ENCODE data around the gene GAS2L2.
A peak's percentile ranks its signal among the peaks of the same experiment; 100 is the strongest.

Gene GAS2L2

DNA sequence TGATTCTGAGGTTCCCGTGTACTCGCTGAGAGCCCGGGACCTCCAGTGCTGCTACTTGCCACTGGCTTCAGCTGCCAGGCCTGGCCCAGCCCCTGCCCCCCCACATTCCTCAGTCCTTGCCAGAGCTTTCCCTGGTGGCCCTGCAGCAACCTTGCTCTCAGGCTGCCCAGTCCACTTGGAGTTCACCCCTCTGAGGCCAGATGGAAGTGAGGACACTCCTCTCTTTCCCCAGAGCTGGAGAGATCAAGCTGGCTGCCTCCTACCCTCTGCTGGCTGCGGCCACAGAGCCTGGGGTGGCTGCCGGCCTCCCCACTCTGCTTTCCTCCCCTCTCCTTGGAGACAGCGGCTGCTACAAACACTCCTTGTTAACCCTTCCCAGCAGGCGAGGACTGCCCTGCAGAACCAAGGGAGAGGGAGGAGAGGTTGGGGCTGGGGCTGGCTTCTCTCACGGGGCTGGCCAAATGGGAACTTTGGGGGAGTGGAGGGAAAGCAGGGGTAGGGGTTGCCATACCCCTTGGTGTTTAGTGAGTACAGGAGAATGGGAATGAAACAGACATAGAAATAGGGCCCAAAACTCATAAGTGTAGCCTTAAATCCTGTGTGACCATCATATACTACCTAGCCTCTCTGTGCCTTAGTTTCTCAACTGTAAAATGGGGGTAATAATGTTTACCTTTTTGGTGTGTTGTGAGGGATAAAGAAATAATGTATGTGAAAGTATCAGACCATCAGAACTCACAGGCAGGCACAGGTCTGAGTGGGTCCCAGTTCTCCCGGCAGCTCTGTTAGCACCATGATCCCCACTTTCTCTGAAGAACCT is at the start of gene GAS2L2:
Gene GAS2L2, minus strand, starts transcription at position 295 of the 820 bp plus-strand sequence. CDS start 389 bp downstream, outside the sequence.
- no peak for DNase-seq

DNA sequence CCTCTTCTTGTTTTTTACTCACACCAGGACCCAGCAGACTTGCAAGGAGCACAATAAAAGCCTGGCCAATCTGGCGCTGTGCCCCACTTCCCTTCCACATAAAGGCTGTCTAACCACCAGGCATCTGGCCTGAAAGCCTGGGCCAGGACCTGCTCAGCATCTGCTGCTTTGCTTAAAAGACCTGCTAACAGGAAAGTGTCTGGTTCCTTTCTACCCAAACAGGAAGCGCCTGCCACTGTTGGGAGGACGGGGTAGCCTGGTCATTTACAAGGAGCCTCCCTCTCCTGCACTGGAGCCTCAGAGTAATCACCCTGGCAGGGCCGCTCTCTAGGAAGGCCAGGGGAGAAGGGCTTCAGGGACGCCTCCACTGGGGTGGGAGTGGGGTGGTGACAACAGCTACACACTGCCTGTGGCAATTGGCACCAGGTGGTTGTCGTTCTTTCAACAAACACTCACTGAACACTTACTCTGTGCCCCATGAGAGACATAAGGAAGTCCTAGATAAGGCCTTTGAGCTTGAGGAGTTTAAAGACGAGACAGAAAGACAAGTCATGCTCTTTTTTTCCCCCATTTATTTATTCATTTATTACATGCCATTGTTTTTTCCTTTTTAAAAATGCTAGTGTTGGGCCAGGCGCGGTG is 48.7 kb upstream of the GAS2L2 start:
- no peak for DNase-seq

DNA sequence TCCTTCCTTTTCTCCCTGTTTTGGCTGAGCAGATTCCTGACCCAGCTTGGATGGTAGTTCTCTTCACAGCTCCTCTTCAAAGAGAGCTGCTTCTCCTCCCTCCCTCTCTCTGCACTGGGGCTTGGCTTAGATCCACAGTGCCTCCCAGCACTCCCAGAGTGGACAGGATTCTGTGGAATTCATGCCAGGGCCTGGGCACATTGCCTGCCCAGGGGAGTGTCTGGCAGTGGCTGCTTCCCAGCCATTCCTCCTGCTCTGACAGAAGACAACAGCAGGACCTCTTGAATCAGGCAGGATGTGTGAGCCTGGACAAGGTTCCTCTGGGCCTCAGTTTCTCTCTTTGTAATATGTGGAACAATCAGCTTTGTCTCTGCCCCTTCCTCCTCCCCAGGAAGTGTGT is 46.9 kb upstream of the GAS2L2 start:
- no peak for DNase-seq

DNA sequence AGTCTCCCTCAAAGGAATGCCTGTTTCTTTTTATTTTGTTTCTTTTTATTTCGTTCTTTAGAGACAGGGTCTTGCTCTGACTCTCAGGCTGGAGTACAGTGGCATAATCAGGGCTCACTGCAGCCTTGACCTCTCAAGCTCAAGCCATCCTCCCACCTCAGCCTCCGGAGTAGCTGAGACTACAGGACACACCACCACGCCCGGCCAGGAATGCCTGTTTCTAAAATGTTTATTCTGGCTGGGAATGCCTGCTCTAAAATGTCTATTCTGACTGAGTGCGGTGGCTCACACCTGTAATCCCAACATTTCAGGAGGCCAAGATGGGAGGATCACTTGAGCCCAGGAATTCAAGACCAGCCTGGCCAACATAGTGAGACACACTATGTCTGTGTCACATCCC is 44.9 kb upstream of the GAS2L2 start:
- no peak for DNase-seq

DNA sequence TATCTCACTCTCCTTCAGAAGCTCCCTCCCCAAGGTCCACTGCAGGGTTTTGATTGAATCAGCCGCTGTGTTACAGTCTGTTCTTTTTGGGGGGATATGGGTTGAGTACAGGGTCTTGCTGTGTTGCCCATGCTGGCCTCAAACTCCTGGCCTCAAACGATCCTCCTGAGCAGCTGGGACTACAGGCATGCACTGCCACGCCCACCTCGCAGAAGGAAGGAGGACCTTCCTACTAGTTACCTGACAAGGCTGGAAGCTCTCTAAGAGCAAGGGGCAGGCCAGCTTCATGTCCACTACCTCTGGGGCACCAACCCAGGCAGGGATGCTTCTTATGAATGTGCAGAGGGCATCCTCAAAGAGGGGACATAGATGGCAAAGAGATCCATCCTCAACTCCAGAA is 44.3 kb upstream of the GAS2L2 start:
- DNase-seq = no peak

DNA sequence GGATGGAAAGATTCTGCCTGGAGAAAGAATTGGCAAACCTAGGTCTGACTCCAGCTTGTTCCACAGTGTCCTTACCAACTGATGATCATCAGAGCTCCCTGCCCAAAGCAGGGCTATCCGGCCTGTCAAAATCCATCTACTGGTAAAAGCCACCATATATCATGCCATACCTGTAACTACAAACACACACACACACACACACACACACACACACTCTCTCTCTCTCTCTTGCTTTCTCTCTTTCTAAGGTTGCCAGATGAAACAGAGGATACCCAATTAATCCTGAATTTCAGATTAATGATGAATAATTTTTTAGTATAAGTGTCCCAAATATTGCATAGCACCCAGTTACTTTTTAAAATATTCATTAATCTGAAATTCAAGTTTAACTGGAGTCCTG is 43.9 kb upstream of the GAS2L2 start:
- no peak for DNase-seq

DNA sequence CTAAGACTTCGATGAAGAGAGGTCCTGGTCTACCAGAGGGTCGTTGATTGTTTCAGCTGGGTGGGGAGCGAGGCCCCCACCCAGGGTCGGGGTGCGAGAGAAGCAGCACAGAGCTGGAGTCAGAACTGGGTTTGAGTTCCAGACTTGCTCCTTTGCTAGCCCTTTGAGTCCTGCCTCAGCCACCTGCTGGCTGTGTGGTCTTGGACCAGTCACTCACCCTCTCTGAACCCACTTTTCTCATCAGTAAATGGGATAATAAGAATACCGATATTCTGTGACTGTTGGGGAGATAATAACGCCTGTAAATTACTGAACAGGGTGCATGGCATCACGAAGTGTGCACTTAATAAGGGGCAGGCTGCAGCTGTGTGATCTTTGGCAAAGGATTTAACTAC is 42.8 kb upstream of the GAS2L2 start:
- DNase-seq = no peak

DNA sequence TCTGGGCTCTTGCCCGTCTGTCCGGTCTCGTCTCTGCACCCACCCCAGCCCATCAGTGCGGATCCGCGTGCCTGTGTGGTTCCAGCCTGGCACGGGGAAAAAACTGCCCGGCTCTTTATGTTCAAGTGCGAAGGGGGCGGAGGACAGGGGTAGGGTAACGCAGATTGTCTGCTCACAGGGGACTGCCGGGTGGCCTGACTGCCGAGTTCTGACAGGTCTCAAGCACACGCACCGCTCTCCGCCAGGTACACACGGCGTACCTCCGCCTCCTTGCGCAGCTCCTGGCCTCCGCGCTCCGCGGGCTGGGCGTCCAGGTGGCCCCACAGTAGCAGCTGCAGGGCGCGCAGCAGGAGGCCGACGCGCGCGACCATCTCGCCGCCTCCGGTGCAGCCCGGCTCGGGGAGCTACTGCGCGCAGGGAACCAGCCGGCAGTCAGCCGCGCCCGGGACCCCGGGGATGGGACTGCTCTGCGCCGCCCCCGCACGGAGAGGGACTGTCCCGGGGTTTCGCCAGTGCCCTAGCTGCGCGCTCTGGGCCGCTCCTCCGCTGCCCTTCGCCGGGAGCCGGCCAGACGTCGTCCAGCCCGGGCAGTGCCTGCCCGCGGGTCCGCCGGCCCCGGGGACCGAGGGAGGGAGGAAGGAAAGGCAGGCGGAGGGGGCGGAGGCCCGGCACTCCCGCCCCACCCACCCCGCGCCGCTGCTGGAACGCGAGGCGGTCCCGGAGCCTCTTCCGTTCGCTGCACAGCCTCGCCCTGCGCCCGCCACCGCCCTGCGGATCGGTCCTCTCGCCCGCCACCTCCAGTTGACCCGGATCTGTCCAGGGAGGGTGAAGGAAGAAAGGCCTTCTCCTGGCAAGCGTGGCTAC is 42.2 kb upstream of the GAS2L2 start, which contains the start of gene MMP28:
Gene MMP28, minus strand, starts transcription at position 635 of the 864 bp plus-strand sequence. Its CDS starts 264 bp downstream, at position 371.
- DNase-seq = peak in 1 of 2 experiments; percentile 14

DNA sequence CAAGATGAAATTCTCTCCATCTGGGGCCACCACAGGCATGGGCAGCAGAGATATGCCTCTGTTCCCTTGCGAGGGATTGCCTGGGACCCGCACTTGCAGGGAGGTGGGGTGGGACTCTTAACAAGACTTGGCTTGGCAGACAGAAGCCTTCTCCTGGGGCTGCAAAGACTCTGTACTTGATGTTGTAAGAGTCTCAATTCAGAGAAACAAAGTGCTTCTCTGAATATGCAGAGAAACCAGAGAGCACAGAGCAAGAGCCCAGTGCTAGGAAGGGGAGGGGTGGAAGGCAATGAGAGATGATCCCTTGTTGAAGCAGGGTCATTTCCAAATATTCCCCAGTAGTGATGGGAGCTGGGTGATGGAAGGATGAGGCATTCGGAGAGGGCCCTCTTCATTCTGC is 40.2 kb upstream of the GAS2L2 start:
- DNase-seq = no peak

DNA sequence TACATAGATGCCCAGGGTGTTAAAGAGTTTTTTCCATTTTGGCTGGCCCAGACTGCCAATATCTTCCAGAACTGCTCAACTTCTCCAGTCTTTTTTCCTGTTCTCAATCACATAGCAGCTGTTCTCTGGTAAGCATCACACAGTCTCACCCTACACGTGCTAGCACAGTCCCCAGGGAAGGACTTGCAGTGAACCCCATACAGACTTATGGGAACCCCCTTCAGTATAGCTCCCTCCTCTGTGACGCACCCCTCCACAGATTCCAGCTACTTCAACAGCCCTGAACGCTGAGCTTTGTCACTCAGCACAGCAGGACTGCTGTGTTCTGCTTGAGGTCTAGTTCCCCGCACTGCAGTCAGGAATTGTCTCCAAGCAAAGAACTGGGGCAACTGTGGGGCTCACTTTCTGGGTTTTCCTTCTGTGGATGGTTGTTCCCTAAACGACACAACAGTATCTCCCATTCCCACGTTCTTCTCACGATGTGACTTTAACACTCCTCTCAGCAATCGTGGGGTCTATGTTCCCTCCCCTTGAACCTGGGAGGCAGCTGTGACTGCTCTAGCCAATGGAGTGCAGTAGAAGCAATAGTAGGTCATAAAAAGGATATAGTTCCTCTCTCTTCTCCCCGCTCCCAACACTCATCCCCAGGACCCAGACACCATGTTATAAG is 38.8 kb upstream of the GAS2L2 start:
- DNase-seq = no peak

DNA sequence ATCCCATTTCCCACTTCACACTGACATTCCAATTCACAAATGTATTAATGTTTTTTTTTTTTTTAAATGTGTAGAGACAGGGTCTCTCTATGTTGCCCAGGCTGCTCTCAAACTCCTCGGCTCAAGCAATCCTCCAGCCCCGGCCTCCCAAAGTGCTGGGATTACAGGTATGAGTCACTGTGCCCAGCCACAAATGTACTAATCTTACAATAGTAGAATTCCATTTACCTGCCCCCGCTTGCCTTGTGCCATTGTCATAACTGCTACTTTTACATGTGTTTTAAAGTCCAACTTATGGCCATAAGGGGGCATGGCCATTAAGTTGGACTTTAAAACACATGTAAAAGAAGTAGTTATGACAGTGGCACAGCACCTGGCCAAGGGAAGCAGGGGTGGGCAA is 37.8 kb upstream of the GAS2L2 start:
- no peak for DNase-seq

DNA sequence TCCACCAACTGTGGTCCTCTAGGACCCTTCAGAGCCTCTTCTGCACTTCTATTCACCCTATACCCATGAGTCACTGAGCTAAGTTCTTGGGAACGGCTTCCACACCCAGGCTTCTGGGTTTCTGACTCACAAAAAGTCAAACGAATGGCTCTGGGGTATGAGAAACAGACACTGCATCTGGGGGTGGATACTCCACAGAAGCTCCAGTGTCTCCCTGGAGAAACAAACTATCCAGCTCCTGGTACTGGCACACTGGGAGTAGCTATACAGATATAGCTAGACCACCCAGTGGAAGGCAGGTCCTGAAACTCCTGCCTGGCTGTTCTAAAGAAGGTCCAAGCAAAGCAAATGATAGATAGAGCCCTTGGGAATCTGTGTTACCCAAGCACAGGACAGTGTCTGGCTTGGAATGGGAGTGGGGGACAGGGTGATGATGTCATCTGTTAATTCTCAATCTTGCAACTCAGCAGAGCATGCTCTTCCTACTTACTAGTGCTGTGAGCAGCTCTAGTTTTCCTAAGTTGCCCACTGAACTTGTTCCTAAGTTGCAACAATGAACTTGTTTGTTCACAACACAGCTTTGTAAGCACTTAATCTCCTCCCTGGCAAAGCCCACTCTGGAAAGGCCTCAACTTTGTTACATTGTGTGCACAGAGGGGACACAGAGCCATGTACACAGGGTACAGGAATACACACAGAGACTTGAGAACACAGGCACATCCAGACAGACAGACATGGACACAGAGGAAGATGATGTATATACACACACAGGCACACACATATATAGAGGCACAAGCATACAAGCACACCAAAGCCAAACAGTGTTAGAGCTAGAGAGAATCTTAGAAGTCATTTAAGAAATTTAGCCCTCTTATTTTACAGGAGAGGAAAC is 35.7 kb upstream of the GAS2L2 start:
- DNase-seq = no peak

DNA sequence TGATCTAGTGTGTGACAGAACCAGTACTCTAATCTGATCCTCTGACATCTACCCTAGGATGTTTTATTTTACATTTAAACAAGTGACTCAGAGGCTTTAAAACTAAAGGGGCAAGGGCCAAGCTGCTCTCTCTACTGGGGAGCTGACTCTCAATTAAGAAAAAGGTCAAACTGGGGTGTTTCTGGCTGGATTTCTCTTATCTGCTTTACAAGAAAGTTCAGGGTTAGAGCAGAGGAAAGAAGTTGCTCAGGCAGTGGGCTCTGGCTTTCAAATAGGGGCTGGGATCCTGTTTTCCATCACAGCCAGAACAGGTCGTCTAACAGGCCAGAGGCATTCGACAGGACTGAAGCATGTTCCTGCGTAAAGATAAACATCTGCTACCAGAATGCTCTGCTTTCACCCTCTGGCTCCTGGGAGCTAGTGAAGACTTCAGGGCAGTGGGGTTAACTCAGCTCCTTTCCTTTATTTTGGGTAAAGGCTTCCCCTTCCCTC is 33.9 kb upstream of the GAS2L2 start:
- DNase-seq = no peak

DNA sequence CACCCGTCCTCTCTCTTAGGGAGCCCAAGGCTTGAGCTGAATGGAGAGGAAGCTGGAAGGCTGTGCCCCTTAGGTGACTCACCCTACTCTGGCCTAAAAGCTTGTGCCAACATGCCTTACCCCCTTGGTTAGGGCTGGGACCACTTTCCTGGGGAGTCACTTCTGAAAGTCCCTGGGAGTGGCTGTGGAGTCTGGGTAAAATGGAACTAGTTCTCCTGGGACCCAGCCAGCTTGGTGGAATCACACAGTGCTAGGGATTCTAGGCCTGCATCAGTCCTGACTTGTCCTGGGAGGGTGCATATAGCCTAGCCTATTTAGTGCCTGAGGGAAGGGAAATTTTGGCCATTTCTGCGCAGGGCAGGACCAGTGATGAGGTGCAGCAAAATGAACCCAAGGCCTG is 31.9 kb upstream of the GAS2L2 start:
- no peak for DNase-seq

DNA sequence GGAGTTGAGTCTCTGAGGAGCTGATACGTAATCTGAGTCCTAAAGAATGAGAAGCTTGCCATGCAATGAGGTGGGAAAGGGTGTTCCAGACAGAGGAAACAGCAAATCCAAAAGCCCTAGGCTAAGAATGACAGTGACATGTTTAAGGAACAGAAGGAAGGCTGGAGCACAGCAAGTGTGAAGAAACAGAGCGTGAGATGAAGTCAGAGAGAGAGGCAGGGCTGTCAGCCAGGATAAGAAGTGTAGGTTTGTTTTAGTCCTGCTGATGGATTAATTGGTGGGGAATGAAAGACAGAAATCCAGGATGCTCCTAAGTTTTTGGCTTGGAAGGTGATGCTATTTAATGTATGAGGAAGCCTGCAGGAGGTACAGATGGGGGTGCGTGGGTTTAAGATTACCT is 27.9 kb upstream of the GAS2L2 start:
- DNase-seq = no peak

DNA sequence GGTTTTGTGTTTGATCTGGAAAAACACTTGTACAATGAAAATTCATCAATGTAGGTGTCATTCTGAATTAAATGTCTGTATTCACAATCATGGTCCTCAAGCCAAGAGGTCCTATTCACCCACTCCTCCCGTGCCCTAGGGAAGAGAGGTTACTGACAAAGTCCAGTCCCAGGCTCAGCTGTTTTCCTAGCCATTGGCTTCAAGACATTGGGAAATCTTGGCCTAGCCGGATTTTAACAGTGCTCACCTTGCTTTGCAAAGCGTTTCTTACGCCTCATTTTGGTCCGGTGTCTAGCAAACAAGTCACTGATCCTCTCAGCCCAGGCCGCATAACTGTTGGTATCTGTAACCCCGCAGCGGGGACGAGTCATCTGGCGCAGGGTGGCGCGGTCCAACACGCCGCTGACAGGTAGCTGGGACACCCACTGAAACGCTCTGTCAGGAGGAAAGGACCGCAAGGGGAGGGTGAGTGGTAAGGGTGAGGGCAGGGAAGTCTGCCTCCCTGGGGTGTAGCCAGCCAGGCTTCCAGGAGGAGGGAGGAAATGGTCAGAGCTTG is 25.7 kb upstream of the GAS2L2 start:
- no peak for DNase-seq

DNA sequence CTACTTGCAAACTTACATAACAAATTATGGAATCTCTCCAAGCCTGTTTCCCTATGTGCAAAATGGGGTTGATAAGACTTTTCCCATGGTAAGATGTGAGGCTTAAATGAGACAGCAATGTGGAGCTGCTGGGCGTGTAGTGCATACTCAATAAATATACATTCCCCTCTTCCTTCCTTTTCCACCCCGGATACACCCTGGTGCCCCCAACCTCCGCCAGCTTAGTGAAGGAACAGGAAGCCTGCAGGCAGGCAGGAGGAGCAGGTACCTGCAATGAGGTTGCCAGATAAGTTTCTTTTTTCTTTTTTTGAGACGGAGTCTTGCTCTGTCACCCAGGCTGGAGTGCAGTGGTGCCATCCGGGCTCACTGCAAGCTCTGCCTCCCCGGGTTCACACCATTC is 22.5 kb upstream of the GAS2L2 start:
- no peak for DNase-seq

DNA sequence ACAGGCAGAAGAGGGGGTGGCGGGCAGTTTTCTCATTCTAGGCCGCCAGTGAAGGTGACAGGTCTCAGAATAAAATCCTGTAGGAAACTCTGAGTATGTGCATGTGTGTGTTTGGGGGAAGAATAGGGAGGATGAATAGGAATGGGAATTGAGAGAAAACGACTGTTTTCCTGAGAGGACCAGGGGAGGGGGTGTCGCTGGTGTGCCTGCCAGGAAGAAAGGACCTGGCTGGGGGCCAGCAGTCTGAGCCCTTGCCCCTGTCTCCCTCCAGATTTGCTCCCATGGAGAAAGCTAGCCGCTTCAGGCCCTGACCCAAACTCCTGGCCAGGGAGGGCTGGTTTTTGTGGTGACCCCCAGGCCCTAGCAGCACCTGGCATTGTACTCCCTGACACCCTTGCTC is 22.0 kb upstream of the GAS2L2 start:
- no peak for DNase-seq

DNA sequence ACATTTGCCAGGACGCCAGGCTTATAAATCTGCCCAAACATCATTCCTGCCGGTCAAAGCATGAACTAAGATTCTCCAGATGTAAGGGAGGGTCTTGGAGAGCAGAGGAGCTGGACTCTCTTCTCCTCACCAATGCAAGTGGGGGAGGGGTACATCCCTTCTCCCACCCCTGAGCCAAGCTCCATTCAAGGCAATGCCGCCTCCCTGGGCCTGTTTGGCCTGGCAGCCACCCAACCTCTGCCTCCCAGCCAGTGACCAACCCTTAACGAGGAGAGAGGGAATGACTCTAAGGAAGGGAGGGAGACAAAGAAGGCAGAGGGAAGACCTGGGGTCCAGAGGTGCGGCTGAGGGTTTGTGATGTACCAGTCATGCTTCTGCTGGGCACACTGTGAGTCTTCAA is 21.5 kb upstream of the GAS2L2 start:
- DNase-seq = no peak

DNA sequence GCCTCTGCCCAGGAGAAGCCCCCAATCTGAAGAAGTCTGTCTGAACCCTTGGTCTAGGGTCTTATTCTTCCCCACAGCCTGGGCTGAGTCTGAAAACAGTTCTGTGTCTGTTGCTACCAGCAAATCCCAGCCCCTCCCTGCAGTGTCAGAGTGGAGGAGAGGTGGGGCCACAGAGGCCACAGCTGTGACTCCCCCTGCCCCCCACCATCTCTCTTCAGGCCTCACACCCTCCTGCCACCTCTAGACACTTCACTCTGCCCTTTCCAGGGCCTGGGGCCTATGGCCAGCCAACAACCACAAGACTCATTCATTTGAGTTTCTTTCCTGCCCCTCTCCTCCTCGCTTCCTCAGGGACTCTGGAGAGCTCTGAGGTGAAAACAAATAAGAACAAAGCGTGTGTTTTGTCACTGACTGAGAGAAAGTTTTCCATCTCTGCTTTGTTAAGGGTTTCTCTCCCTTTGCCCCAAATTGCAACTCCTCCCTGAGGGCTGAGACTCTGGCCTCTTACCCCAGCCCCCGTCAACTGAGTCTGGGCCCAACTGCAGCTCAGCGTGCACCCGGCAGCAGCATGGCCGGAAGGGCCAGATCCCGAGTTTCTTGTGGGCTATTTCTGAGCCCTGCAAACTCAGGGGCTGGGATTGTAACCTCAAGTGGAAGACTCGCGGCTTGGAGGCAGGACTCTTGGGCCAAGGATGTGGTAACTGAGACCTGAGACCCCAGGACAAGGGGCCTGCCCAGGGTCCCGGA is 20.8 kb upstream of the GAS2L2 start:
- no peak for DNase-seq

DNA sequence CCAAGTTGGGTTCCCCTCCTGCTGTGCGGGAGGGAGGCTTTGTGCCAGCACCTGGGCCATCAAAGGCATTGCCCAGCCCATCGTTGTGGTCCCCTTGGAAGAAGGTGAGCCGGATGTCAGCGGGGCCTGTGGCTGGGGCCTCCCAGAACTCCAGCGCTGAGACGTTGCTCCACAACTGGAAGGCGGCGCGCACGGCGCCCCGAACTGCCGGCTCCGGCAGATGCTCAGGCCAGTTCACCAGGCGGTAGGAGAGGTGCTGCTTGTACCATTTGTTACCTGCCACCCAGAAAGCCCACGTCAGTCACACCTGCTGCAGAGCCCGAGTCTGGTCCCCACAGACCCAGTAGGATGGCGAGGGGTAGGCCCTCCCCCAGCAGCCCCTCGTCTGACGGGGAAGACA is 20.1 kb upstream of the GAS2L2 start:
- no peak for DNase-seq
